ENCODE data around the gene TBXAS1. TPM values are rescaled to one million over a fixed set of nuclear protein-coding genes. Genes with fewer than 3 reads are reported as not detected.

TBXAS1 gene
- total RNA-seq, 2 donors from 2014 or later, result 19.3 to 44.1 TPM

GRCh38 chr7:139899328-139899955 lies 70.4 kb downstream of the TBXAS1 start:
- no peaks in the 10 kb centered on the region for H3K4me1 ChIP-seq (replicated peaks)
- no peak overlapping the region for H3K27ac ChIP-seq
- TF ChIP-seq POLR2A (IDR thresholded peaks at IDR 0.05) (no peak), POLR2AphosphoS5 (IDR thresholded peaks at IDR 0.05) (no peak)
- TF ChIP-seq, protein P1, sequence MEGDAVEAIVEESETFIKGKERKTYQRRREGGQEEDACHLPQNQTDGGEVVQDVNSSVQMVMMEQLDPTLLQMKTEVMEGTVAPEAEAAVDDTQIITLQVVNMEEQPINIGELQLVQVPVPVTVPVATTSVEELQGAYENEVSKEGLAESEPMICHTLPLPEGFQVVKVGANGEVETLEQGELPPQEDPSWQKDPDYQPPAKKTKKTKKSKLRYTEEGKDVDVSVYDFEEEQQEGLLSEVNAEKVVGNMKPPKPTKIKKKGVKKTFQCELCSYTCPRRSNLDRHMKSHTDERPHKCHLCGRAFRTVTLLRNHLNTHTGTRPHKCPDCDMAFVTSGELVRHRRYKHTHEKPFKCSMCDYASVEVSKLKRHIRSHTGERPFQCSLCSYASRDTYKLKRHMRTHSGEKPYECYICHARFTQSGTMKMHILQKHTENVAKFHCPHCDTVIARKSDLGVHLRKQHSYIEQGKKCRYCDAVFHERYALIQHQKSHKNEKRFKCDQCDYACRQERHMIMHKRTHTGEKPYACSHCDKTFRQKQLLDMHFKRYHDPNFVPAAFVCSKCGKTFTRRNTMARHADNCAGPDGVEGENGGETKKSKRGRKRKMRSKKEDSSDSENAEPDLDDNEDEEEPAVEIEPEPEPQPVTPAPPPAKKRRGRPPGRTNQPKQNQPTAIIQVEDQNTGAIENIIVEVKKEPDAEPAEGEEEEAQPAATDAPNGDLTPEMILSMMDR (IDR thresholded peaks at IDR 0.05), result no peak
- no peak overlapping the region for H3K4me3 ChIP-seq
- WGBS, result 92% methylated on average over 5 of the region's 5 CpGs
- no peak for DNase-seq (ENCODE audit: low spot score)
- no peaks in the 10 kb centered on the region for H3K36me3 ChIP-seq
- intact Hi-C loops (cut with DNase I), result no loop called here
- H3K27me3 ChIP-seq (replicated peaks; ENCODE audit: insufficient read depth), result no peaks in the 10 kb centered on the region
- H3K9me3 ChIP-seq, result no peaks in the 10 kb centered on the region

- intact Hi-C loops (cut with DNase I), result no loop called here
- no peaks in the 10 kb centered on the region for H3K9me3 ChIP-seq
- no peaks in the 10 kb centered on the region for H3K4me1 ChIP-seq (replicated peaks)
- H3K4me3 ChIP-seq, result no peak overlapping the region
- H3K36me3 ChIP-seq, result no peaks in the 10 kb centered on the region
- 96% methylated on average over 2 of the region's 2 CpGs for WGBS
- no peaks in the 10 kb centered on the region for H3K27me3 ChIP-seq (replicated peaks; ENCODE audit: insufficient read depth)
- no peak for DNase-seq (ENCODE audit: low spot score)
- TF ChIP-seq, protein P1 (IDR thresholded peaks at IDR 0.05), result no peak
- TF ChIP-seq POLR2AphosphoS5 (IDR thresholded peaks at IDR 0.05), result no peak
- no peak for TF ChIP-seq POLR2A (IDR thresholded peaks at IDR 0.05)
- H3K27ac ChIP-seq, result no peak overlapping the region
Observed at GRCh38 chr7:139900326-139900725, 71.3 kb downstream of the TBXAS1 start.

DNA sequence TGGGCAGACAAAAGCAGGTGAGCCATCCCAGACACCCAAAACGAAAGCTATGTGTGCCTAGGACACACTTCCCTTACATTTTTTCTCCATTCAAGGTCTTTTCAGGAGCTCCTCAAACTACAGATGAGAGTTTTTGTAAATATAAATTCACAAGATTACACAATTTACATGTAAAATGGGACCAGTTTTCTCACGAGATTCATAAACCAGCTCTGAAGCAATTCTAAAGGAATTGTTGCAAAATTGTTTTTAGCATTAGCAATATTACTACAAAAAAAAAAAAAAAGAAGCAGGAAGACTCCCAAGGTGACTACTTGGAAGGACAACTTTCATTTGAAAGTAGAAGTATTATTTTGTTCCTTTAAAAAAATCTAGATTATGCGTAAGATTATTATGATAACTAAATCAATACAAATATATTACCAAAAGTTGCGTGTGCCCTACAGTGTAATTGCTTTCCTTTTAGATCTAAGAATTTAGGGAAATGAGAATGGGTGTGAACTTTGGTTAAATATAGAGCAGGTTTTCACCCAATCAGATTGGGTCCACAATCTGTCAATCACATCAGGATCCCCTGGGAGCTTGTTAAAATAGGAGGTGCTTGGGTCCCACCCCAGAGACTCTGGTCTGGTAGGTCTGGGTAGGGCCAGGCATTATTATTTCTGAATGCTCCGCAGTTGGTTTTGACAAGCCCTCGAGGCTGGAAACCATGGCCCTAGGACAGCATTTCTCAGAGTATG lies 72.2 kb downstream of the TBXAS1 start:
- H3K9me3 ChIP-seq, result no peaks in the 10 kb centered on the region
- WGBS, result 86% methylated on average over 6 of the region's 6 CpGs
- no peak for DNase-seq (ENCODE audit: low spot score)
- intact Hi-C loops (cut with DNase I), result no loop called here
- TF ChIP-seq POLR2A (IDR thresholded peaks at IDR 0.05) (no peak), POLR2AphosphoS5 (IDR thresholded peaks at IDR 0.05) (no peak)
- TF ChIP-seq, protein P1 (IDR thresholded peaks at IDR 0.05), result no peak
- no peak overlapping the region for H3K4me3 ChIP-seq
- no peaks in the 10 kb centered on the region for H3K27me3 ChIP-seq (replicated peaks; ENCODE audit: insufficient read depth)
- H3K4me1 ChIP-seq (replicated peaks), result no peaks in the 10 kb centered on the region
- no peaks in the 10 kb centered on the region for H3K36me3 ChIP-seq
- no peak overlapping the region for H3K27ac ChIP-seq

- TF ChIP-seq POLR2AphosphoS5 (IDR thresholded peaks at IDR 0.05) (no peak), POLR2A (IDR thresholded peaks at IDR 0.05) (no peak)
- TF ChIP-seq, protein P1 (IDR thresholded peaks at IDR 0.05), result no peak
- WGBS, result 90% methylated on average over 3 of the region's 3 CpGs
- Histone ChIP-seq H3K36me3 (no peaks in the 10 kb centered on the region), H3K9me3 (no peaks in the 10 kb centered on the region), H3K4me1 (replicated peaks) (no peaks in the 10 kb centered on the region), H3K27me3 (replicated peaks; ENCODE audit: insufficient read depth) (no peaks in the 10 kb centered on the region), H3K4me3 (no peak overlapping the region), H3K27ac (no peak overlapping the region)
- DNase-seq (ENCODE audit: low spot score), result no peak
- intact Hi-C loops (cut with DNase I), result no loop called here
Observed at GRCh38 chr7:139901901-139902300, 72.8 kb downstream of the TBXAS1 start.
